ENCODE data around the gene ICAM2.
"Not testable (repeated sequence)": the region's sequence is repeated elsewhere in the genome, so short reads cannot be mapped to it uniquely, and the experiment has no call there.

The ICAM2 gene

DNA sequence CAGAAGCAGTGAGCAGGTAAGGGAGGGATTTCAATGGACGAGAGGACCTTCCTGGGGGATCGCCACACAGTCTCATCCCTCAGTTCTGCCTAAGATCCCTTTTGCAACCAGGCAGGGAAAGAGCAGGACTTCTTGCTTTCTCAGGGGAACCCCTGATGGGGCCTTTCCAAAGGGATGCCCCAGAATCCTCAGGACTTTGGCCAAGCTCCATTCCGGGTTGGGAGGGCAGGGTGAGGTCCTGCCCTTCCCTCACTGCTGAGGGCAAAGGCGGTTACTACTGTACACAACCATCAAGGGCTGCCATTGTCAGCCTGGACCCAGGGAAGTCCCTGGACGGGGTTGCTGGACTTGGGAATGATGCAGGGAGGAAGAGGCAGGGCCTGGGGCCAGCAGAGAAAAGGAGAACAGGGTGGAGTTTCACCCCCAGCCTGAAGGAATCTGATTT, 12.6 kb downstream of the ICAM2 start:
- FAIRE-seq, result no peak

DNA sequence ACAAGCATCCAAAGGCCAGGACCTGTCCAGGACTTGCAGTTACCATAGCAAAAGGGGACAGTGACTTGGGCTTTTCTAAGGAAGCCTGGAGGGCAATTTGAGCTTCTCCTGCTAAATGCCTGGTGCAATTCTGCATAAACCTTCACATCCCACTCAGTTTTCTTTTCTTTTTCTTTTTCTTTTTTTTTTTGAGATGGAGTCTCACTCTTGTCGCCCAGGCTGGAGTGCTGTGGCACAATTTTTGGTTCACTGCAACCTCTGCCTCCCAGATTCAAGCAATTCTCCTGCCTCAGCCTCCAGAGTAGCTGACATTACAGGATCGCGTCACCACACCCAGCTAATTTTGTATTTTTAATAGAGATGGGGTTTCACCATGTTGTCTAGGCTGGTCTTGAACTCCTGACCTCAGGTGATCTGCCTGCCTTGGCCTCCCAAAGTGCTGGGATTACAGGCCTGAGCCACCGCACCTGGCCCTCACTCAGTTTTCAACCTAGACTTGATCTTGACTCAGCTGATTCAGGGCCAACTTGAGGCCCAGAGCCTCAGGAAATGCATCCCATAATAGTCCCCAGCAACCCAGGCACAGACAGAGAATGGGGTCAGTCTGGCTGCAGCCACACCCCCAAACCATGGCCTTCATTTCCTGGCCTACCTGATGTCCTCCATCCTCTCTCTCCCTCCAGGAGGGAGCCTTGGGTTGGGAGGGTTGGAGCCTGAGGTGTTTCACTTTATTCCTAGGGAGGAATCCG, 13.2 kb downstream of the ICAM2 start:
- FAIRE-seq, result not testable (repeated sequence)

DNA sequence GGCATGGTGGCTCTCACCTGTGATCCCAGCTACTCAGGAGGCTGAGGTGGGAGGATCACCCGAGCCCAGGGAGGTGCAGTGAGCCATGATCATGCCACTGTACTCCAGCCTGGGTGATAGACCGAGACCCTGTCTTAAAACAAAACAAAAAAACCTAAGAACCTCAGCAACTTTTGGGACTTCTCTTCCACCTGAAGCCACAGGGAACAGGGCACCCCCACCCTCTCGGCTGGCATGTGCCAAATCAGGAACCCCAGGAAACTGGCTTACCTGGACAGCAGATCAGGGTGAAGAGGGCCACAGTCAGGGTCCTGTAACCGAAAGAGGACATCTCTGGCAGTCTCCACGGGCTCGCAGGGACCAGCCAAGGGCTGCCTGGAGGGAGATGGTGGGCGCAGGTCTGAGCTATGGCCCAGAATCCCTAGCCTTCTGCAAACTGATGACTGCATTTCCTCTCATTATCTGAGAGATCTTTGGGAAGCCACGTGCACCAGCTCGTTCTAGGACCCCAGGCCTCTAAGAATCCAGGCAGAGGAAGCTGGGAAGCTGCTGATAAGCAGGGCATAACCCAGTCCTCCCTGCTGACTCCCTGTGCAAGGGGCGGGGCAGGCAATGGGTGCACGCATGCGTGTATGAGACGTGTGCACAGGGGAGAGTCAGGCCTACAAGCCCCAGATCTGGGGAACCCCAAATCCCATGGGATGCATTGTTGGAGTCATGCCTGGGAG, 13.9 kb downstream of the ICAM2 start:
- FAIRE-seq, result no peak

DNA sequence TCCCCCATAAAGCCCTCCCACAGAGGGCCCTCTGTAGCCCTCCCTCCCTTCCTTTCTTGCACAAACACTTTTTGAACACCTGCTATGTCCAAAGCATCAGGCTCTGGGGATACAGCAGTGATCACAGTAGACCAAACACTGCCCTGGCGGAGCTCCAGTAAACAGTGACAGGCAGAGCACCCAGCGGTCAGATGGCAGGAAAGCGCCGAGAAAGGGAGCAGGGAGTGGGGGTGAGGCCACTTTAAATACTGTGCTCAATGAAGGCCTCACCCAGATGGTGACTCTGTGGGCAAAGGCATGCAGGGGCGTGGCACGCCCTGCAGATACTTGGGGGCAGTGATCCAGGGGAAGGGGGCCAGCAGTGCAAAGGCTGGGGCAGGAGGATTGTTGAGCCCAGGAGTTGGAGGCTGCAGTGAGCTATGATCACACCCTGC, 14.7 kb downstream of the ICAM2 start:
- no peak for FAIRE-seq

DNA sequence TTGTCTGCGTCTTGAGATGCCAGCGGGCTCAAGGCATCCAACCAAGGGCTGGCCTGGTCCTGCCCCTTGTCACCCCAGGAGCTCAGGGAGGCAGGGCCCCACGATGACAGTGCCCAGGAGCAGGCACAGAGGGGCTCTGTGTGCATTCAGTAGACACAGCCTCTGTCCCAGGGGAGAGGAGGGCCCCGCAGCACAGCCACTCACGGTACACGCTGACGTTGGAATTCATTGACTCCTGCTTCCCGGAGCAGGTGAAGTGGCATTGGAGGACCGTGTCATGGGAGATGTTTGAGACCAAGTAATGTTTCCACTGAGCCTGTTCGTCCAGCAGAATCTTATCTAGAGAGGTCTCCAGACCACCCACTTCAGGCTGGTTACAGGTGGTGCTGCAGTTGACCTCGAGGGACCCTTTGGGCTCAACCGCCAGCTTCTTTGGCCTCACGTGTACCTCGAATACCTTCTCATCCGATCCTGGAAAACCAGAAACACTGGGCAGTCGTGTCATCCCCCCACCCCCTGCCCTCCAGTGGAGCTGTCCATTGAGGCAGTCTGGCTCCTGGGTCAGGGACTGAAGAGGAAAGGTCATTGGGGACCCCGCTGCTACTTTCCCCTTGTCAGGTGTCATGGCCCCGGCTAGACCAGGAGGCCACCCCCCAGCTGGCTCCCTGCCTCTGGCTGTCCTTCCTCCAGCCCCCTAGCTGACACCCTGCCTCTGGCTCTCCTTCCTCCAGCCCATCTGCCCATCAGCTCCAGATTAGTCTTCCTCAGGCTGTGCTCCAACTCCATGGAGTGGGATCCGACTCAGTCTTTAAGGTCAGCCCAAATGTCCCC, 15.3 kb downstream of the ICAM2 start:
- FAIRE-seq, result no peak

DNA sequence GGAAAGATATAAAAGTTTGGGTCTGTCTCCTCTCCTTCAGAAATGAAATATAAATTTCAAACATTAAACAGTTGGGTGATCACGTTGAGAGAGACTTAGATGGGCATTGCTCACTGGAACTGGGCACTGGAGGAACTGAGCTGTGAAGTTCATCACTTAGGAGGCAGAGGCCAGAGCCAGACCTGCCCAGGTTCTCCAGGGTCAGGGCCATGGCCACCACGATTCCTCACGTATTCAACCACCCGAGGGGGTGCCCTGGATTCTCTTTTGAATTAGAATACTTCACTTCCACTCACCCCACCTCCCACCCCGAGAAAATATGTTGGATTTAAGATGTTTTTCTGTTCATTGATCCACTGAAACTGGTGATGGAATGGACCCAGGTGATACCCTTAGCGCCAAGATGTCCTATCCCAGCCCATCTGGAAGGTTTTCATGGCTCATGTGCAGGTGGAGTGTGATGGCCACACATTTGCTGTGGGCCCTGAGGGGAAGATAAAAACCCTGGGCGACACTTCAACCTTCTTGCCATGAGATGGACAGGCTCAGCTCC, 16.1 kb downstream of the ICAM2 start:
- no peak for FAIRE-seq

DNA sequence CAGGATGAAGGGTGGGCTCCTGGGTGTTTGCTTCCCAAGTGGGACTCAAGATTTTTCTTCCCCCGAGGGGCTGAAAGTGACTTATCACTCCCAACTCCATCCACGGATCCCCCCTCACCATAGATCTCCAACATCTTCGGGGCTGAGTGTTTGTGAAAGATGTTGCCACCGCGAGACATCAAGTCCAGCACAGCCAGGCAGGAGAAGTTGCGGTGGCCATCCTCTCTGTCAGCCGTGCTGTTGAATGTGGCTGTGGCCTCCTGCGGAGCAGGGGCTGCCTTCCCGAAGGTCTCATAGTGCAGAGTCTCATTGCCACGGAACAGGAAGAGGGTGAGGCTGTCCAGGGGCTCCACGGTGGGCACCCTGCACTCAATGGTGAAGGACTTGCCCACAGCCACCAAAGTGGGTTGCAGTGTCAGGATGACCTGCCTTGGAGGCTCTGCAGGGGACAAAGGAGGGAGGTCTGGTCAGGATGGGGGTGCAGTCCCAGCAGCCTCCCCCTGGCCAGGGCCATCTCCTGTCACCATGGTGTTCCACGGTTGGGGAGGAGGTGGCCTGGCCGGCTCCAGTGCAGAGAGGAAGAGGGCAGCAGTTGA, 16.8 kb downstream of the ICAM2 start:
- FAIRE-seq, result no peak

DNA sequence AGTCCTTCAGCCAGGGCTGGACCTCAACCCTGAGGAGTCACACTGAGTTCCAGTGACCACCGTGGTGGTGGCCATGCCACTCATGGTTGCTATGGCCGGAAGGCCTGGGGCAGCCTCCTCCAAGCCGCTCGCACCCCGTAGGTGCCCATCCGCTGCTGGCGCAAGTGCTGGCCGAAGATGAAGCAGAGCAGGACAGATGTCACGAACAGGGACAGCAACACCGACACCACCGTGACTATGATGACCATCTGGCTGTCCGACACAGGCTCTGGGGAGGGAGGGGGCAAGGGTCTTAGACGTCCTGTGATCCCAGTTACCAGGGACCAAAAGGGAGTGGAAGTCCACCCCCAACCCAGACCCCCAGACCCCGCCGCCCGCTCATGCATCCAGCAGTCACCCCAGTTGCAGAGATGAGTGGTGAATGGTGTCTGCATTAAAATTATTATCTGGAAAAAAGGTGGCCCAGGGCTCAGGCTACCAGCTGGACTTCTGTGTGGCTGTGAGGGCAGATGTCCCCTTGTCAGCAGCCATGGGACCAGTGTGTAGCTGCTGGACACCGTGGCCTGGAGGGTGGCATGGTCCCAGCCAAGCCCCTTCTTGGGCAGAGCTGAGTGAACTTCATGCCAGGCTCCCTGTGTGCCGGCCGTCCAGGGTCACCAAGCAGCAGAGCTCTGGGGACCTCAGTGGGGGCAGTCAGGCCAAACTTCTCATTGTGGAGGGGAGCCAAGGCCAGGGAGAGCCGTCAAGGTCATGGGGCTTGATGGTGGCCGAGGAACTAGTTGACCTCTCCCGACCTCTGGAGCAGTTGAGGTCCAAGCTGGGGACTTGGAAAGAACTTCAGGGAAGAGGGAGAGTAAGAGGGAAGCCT, 17.5 kb downstream of the ICAM2 start:
- no peak for FAIRE-seq

DNA sequence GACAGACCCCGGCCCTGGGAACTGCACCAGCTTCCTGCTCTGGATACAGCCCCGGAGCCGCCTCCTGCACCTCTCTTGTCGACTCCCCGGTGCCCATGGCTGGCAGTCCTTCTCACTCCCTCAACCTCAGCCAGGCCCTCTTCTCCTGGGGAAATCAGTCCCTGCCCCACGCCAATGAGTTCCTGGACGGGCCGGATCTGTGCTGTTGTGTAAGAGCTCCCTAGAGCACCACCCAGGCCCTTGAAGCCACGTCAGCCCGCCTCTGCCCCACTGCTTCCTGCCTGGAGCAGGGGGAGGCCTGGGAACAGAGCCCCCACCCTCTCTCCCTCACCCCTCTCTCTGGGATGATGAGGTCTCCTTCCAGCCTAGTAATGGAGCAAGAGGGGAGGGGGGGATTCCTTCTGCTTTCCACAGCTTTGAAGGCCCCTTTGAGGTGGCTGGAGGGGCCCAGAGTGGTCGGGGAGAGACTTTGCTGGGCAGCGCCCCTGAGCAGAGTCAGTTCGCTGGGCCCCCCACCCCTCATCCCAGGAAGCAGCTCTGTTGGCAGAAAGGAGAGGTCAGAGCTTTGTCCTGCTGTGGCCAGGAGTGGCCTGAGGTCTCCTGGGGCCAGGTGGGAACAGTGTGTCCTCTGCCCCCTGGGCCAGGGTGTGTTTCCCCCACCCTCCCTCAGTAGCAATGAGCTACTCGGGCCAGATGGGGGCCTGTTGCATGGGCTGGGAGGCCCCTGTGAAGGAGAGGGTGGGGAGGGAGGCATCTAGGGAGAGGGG, 18.5 kb downstream of the ICAM2 start:
- no peak for FAIRE-seq

DNA sequence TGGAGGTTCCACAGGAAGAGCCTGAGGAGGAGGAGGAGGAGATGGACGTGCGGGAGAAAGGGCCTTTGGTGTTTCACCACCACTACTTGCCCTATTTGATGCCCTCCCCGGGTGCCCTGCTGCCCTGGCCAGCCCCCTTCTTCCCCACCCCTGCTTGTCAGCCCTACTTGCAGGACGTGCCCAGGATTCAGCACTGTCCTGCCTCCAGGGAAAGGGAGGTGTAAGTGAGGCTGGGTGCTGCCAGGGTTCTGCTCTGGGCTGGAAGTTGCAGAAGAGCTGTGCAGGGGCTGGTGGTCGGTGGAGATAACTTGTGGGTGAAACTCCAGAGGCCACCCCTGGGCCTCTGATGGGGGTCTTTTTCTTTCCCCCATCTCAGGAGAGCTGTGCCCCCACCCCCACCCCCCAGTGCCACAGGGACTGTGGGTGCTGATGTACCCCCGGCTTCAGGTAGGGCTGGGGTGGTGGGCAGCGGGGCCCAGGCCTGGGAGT, 19.3 kb downstream of the ICAM2 start:
- no peak for FAIRE-seq

DNA sequence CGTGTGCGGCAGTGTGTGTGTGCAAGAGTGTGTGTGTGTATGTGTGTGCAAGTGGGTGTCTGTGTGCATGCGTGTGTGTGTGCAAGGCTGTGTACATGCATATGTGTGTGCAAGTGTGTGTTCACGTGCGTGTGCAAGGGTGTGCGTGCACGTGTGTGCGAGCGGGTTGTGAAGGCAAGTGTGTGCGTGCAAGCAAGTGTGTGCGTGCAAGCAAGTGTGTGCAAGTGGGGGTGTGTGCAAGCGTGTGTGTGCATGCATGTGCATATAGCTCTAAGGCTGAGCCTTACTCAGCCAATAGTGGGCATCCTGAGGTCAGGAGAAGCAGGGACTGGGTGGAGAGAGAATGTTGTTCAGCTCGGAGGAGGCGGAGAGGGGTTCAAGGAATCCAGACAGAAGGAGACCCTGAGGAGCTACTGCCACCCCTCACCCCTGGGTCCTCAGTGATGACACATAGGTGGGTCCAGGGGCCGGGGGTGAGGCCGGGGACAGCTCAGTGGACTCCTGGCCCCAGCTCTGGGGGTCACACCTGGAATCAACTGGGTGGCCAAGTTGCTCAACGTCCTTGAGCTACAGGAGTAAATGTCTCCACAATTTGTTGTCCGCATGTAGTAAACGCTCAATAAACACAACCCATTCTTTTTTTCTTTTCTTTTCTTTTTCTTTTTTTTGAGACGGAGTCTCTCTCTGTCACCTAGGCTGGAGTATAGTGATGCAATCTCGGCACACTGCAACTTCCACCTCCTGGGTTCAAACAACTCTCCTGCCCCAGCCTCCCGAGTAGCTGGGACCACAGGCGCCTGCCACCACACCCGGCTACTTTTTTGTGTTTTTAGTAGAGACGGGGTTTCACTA, 20.5 kb downstream of the ICAM2 start:
- FAIRE-seq, result no peak

DNA sequence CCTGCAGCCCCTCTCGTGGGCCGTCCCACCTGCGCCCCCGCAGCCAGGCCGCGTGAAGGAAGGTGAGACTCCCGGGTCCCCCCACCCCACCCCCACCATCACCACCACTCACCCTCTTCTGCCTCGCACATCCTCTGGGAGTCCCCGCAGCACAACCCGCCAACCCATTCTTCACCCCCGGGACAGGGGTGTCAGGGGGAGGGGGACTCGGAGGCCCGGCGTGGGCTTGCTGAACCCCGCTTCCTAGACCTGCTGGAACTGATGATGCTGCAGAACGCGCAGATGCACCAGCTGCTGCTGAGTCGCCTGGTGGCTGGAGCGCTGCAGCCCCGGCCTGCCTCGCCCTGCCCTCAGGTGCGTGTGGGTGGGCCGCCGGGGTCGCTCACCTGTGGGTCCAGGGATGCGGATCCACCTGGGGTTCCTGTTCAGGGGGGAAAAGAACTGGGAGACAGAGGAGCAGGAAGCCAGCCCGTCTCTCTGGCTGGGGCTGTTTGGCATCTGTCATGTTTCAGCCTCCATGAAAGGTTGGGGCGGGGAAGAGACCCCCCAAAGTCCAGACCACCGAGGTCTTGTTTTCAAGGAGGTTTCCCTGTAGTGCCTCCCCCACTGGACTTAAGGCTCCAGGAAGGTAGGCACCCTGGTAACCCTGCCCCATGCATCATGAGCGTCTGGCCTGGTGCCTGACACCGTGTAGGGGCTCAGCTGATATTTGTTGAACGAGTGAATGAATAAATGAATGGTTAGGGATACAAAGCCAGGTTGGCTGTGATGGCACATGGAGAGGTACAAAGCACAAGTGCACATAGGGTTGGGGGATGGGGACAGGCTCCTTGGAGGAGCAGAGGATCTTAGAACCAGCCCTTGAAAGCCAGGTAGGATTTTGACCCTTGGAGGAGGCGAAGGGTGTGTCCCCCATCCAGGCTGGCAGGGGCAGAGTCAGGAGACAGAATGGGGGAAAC, 21.4 kb downstream of the ICAM2 start:
- FAIRE-seq, result no peak

DNA sequence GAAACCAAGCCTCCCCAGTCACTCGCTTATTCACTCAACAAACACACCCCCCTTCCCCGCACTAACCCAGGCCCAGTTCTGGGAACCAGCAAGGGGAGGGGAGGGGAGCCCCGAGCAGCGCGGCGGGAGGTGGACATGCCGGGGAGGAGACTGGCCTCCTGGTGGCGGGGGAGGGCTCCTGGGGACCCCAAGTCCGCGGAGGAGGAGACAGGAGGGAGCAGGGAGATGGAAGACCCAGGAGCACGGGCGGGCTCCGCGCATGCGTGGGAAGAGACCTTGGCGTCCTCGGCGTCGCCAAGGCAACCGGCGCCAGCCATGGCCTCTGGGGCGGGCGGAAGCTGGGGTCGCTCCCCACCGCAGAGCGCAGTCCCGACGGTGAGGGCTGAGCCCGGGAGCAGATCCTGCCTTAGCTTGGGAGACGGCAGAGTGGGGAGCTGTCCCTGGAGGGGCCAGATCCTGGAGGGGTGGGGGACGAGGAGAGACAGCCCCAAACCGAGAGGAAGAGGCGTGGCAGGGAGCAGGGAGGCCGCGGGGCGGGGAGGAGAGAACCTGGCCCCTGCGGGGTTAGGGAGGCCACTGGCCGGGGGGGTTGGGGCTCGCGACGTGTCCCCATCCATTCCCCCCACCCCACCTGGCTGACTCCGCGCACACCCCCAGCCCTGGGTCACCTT, 22.2 kb downstream of the ICAM2 start, which contains the start of gene PRR29:
PRR29 (plus strand) TSS at position 302 of the 671 bp plus-strand sequence; CDS start at position 316, 14 bp downstream.
- FAIRE-seq, result no peak

DNA sequence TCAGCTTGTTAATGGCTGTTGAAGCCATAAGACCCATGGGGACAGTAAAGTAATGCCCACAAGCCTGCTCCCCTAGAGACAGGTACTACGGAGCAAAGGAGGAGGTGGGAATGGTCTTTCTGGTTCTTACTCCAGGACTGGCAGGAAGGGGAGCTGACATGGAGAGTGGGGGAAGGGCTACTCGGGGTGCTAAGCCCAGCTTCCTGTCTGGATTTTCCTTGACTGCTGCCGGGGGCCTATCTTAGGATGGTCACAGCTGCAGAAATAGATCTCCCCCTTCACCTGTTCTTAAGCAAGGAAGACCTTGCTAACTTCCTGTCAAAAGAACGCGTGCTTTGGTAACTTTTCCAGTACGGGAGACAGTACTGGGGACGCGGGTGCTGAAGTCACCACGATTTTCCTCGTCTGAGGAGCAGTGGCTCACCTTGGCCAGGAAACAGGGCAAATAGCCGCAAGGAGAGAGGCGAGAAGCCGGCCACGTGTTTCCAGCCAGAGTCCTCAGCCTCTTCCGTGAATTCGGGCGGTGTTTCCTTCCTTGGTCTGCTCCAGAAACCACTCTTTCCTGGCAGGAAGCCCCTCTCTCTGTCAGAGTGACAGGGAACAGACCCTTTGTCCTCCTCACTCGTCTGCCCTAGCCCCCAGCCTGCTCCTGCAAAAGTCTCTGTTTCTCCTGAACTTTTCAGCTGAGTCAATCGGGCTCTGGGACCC, 22.9 kb downstream of the ICAM2 start:
- no peak for FAIRE-seq

DNA sequence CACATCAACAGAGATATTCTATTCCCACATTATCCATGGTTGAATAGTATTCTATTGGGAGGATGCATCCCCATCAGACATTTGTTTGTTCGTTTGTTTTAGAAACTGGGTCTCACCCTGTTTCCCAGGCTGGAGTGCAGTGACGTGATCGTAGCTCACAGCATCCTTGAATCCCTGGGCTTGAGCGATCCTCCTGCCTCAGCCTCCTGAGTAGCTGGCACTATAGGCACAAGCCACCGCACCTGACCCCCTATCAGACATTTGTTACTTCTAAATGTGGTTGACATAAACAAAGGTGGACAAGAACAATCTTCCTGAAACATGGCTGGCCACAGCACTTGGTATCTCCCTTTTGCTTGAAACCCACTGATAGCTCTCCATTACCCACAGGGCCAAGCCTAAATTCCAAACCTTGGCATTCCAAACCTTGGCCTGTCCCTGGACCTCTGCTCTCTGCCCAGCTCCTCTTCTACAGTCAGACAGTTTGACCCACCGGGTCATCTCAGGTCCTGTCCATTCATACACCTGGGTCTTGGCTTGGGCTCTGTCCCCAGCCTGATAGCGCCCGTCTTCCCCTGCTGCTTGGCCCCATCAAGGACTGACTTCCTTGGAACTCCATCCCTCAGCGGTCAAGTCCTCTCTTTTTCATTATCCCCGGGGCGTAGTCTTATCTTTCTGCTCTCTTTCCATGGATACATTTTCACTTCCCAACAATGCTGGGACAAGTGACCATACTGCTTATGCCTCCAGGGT, 23.8 kb downstream of the ICAM2 start:
- no peak for FAIRE-seq

DNA sequence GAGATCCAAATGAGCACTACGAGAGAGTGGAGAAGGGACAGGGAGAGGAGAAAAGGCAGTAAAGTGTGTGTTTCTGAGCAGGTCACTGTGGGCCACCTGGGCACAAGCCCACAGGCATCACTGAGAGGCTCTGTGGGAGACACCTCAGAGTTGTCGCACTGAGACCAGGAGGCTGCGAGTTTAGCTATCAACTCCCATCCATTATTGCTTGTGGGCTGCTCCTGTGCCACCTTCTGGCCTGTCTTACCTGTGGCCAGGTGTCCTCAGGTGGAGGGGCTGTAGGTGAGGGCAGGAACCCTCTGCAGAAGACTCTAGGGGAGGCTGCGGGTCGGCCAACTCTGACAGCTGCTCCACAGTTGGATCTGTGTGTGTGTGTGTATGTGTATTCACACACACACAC, 24.8 kb downstream of the ICAM2 start:
- no peak for FAIRE-seq
